GM23338 (cell line): ENCODE data around the gene ACP3.

Experiments
- POLR2AphosphoS5 ChIP-seq: IDR thresholded peaks from 2 replicates; pipeline ENCODE4 v1.6.1; 2016; ENCODE audit warnings: antibody characterized with exemption, low read depth
- TF ChIP-seq, protein P1 (sequence below), 2 experiments: fragments of 200-600 bp in 1 of 2; sonication (generic) in 1 of 2; conservative IDR thresholded peaks; 2 replicates each; pipeline versions ENCODE4 v1.5.1 to v1.6.1; 2016 to 2017; ENCODE audit warnings: antibody characterized with exemption in 2 of 2, low read depth in 2 of 2, mild to moderate bottlenecking in 2 of 2, moderate library complexity in 1 of 2

DNA sequence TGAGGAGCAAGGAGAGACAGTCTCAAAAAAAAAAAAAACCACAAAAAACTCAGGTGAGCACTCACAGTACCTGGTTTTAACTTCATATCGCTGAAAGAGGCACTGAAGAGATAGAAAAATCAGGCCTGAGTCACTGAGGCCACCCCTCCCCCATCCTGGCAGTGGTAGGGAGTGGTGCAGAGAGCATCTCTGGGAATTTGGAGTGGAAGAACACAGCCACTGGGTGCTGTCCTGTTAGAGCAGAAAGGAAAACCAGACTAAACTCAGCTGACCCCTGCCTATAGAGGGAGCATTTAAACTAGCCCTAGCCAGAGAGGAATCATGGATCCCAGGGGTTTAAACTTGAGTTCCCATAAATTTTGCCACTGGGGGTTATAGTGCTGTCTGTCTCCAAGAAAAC, 77.9 kb downstream of the ACP3 start:
- TF ChIP-seq, protein P1, sequence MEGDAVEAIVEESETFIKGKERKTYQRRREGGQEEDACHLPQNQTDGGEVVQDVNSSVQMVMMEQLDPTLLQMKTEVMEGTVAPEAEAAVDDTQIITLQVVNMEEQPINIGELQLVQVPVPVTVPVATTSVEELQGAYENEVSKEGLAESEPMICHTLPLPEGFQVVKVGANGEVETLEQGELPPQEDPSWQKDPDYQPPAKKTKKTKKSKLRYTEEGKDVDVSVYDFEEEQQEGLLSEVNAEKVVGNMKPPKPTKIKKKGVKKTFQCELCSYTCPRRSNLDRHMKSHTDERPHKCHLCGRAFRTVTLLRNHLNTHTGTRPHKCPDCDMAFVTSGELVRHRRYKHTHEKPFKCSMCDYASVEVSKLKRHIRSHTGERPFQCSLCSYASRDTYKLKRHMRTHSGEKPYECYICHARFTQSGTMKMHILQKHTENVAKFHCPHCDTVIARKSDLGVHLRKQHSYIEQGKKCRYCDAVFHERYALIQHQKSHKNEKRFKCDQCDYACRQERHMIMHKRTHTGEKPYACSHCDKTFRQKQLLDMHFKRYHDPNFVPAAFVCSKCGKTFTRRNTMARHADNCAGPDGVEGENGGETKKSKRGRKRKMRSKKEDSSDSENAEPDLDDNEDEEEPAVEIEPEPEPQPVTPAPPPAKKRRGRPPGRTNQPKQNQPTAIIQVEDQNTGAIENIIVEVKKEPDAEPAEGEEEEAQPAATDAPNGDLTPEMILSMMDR (conservative IDR thresholded peaks at IDR 0.05; ENCODE audit: low read depth in 2 of 2) = peak in 1 of 2 experiments; percentile 21; a peak in 1 of 4 replicates
- no peak for TF ChIP-seq POLR2AphosphoS5
